GM18502 (cell line): ENCODE data around the gene SPATA32.

ENCODE experiments used
- ATAC-seq: cut with Tn5 transposase; IDR thresholded peaks from one replicate; pipeline ENCODE4 v1.9.1; 2021; ENCODE audit warnings: mild to moderate bottlenecking; ENCODE audit not compliant: unreplicated experiment, poor library complexity

SPATA32 gene

GRCh38 chr17:45231481-45232116, 30.3 kb downstream of the SPATA32 start:
- no peak for ATAC-seq

GRCh38 chr17:45230787-45231480, 31.0 kb downstream of the SPATA32 start:
- ATAC-seq = no peak

- ATAC-seq = no peak
Measured at GRCh38 chr17:45230410-45230786, 31.5 kb downstream of the SPATA32 start.

- ATAC-seq = no peak
Measured at GRCh38 chr17:45229681-45230409, 32.0 kb downstream of the SPATA32 start.

- peak; percentile 43 for ATAC-seq
Measured at GRCh38 chr17:45228763-45229539, 32.9 kb downstream of the SPATA32 start.

GRCh38 chr17:45227926-45228762, 33.8 kb downstream of the SPATA32 start:
- no peak for ATAC-seq

GRCh38 chr17:45227101-45227925, 34.6 kb downstream of the SPATA32 start:
- ATAC-seq = no peak

GRCh38 chr17:45226576-45226975, 35.3 kb downstream of the SPATA32 start:
- no peak for ATAC-seq

GRCh38 chr17:45225964-45226530, 35.8 kb downstream of the SPATA32 start:
- ATAC-seq = peak; percentile 44

GRCh38 chr17:45225051-45225700, 36.7 kb downstream of the SPATA32 start:
- ATAC-seq = no peak

GRCh38 chr17:45224671-45225050, 37.2 kb downstream of the SPATA32 start:
- ATAC-seq = no peak

GRCh38 chr17:45223539-45224528, 38.1 kb downstream of the SPATA32 start:
- ATAC-seq = no peak

- no peak for ATAC-seq
Measured at GRCh38 chr17:45222996-45223538, 38.8 kb downstream of the SPATA32 start.

- no peak for ATAC-seq
Measured at GRCh38 chr17:45222289-45222995, 39.5 kb downstream of the SPATA32 start.

GRCh38 chr17:45222014-45222288, 39.9 kb downstream of the SPATA32 start:
- no peak for ATAC-seq
